Liver (tissue), 9 donors: ENCODE measurements around the gene TFAP2A. TPM values are rescaled to one million over a fixed set of nuclear protein-coding genes. Genes with fewer than 3 reads are reported as not detected.

Experiments
- DNase-seq: peaks from one replicate; pipeline ENCODE4 v3.0.0-alpha.2; 2017; ENCODE audit warnings: low spot score
- H3K27ac ChIP-seq, 2 donors: one replicate each; pipeline ENCODE4 v1.7.0; 2013; ENCODE audit warnings: inconsistent platforms in 2 of 2, low read length in 2 of 2, control low read depth in 1 of 2, low read depth in 1 of 2, mild to moderate bottlenecking in 1 of 2
- H3K27me3 ChIP-seq, 4 donors: one replicate each; pipeline versions ENCODE4 v1.6.1 to v1.7.0; 2013; ENCODE audit warnings: low read length in 3 of 4, inconsistent platforms in 1 of 4, mild to moderate bottlenecking in 1 of 4, moderate library complexity in 1 of 4; ENCODE audit not compliant: control insufficient read depth in 4 of 4, insufficient read depth in 4 of 4
- H3K36me3 ChIP-seq, 4 donors: one replicate each; pipeline versions ENCODE4 v1.6.1 to v1.7.0; 2013; ENCODE audit warnings: low read length in 3 of 4, mild to moderate bottlenecking in 3 of 4, low read depth in 1 of 4, moderate library complexity in 1 of 4; ENCODE audit not compliant: control insufficient read depth in 4 of 4, insufficient read depth in 3 of 4
- H3K4me1 ChIP-seq, 4 donors: one replicate each; pipeline versions ENCODE4 v1.6.1 to v1.7.0; 2013; ENCODE audit warnings: low read length in 3 of 4, mild to moderate bottlenecking in 3 of 4, moderate library complexity in 1 of 4; ENCODE audit not compliant: control insufficient read depth in 4 of 4, insufficient read depth in 4 of 4
- H3K4me3 ChIP-seq, 3 donors: one replicate each; pipeline versions ENCODE4 v1.6.1 to v1.7.0; 2013; ENCODE audit warnings: low read length in 3 of 3, control low read depth in 1 of 3, low read depth in 1 of 3, mild to moderate bottlenecking in 1 of 3
- H3K9ac ChIP-seq, 2 donors: one replicate each; pipeline ENCODE4 v1.7.0; 2013; ENCODE audit warnings: low read length in 2 of 2, mild to moderate bottlenecking in 2 of 2, moderate library complexity in 2 of 2, control low read depth in 1 of 2, low read depth in 1 of 2
- H3K9me3 ChIP-seq, 4 donors: one replicate each; pipeline versions ENCODE4 v1.6.1 to v1.7.0; 2013; ENCODE audit warnings: low read length in 3 of 4; ENCODE audit not compliant: control insufficient read depth in 4 of 4
- ATF3 ChIP-seq: IDR thresholded peaks from 2 replicates; pipeline ENCODE4 v1.6.1; 2016; ENCODE audit warnings: antibody characterized with exemption
- CTCF ChIP-seq: fragments of 150-350 bp; IDR thresholded peaks from 2 replicates; pipeline ENCODE4 v1.5.1; 2017; ENCODE audit warnings: improper control_type of control experiment, low read depth, low read length; ENCODE audit not compliant: missing input control
- EGR1 ChIP-seq, 2 donors: IDR thresholded peaks; 2 replicates each; pipeline ENCODE4 v1.6.1; 2016 to 2018; ENCODE audit warnings: antibody characterized with exemption in 2 of 2, low read depth in 2 of 2
- FOXA1 ChIP-seq: IDR thresholded peaks from 2 replicates; pipeline ENCODE4 v1.6.1; 2016; ENCODE audit warnings: antibody characterized with exemption
- FOXA2 ChIP-seq: IDR thresholded peaks from 2 replicates; pipeline ENCODE4 v1.6.1; 2016; ENCODE audit warnings: antibody characterized with exemption
- HNF4A ChIP-seq, 2 donors: conservative IDR thresholded peaks; 2 replicates each; pipeline ENCODE4 v1.6.1; 2016; ENCODE audit warnings: antibody characterized with exemption in 2 of 2, mild to moderate bottlenecking in 2 of 2
- HNF4G ChIP-seq: IDR thresholded peaks from 2 replicates; pipeline ENCODE4 v1.6.1; 2016; ENCODE audit warnings: antibody characterized with exemption
- MAX ChIP-seq: IDR thresholded peaks from 2 replicates; pipeline ENCODE4 v1.6.1; 2016; ENCODE audit warnings: antibody characterized with exemption
- RAD21 ChIP-seq, 2 donors: IDR thresholded peaks; 2 replicates each; pipeline ENCODE4 v1.6.1; 2016; ENCODE audit warnings: antibody characterized with exemption in 2 of 2, mild to moderate bottlenecking in 2 of 2
- REST ChIP-seq: IDR thresholded peaks from 2 replicates; pipeline ENCODE4 v1.6.1; 2016; ENCODE audit warnings: antibody characterized with exemption, mild to moderate bottlenecking
- TAF1 ChIP-seq: conservative IDR thresholded peaks from 2 replicates; pipeline ENCODE4 v1.6.1; 2016; ENCODE audit warnings: antibody characterized with exemption, mild to moderate bottlenecking
- YY1 ChIP-seq: IDR thresholded peaks from 2 replicates; pipeline ENCODE4 v1.6.1; 2016; ENCODE audit warnings: antibody characterized with exemption, mild to moderate bottlenecking
- ZBTB33 ChIP-seq: IDR thresholded peaks from 2 replicates; pipeline ENCODE4 v1.6.1; 2016; ENCODE audit warnings: antibody characterized with exemption
- WGBS: extraction: QIAGEN DNeasy Blood & Tissue Kit; methylation state at CpG from one replicate; pipeline ENCODE4 v1.1.7; 2013; 5-methylcytosine and 5-hydroxymethylcytosine counted together
- polyA plus RNA-seq, 2 donors: library from polyadenylated mRNA; stranded (reverse) in 1 of 2; unstranded in 1 of 2; fragments of 200-250 nt in 1 of 2; fragments of >200 nt in 1 of 2; fragmentation: Nextera tagmentation in 1 of 2; extraction: Ambion mirVana in 1 of 2; gene quantifications; one replicate each; pipeline versions ENCODE4 v1.2.1 to v1.2.3, GENCODE V29; 2013 to 2015
- total RNA-seq, 2 donors: library from RNA; depleted of rRNA; stranded (reverse); fragments of >200 nt; gene quantifications; one replicate each; pipeline ENCODE4 v1.2.3, GENCODE V29; 2014
- donor health status: healthy.
- donor health status: healthy.
- donor health status: healthy.
- donor health status: healthy.
- donor health status: healthy.

TFAP2A gene
- total and polyA plus RNA-seq, 4 donors: 0.03 to 0.08 TPM; not detected in 2

GRCh38 chr6:10386220-10386619, 28.7 kb downstream of the TFAP2A start (continued):
- no peak for TF ChIP-seq HNF4A (conservative IDR thresholded peaks at IDR 0.05)
- no peak for TF ChIP-seq FOXA2
- TF ChIP-seq FOXA1: no peak
- TF ChIP-seq YY1: no peak
- TF ChIP-seq CTCF: no peak

GRCh38 chr6:10385524-10386132, 29.2 kb downstream of the TFAP2A start:
- no peak for TF ChIP-seq RAD21 (IDR thresholded peaks at IDR 0.05)
- TF ChIP-seq ATF3: no peak
- no peak for TF ChIP-seq MAX
- no peak for TF ChIP-seq REST
- no peak for TF ChIP-seq CTCF
- TF ChIP-seq YY1: no peak
- no peak for TF ChIP-seq ZBTB33
- no peak for TF ChIP-seq HNF4A (conservative IDR thresholded peaks at IDR 0.05)
- no peak for TF ChIP-seq FOXA1
- no peak for TF ChIP-seq TAF1
- TF ChIP-seq EGR1 (IDR thresholded peaks at IDR 0.05; ENCODE audit: low read depth in 2 of 2): no peak
- TF ChIP-seq FOXA2: no peak
- TF ChIP-seq HNF4G: no peak

More at GRCh38 chr6:10385524-10386132, 29.2 kb downstream of the TFAP2A start:
- Histone ChIP-seq H3K36me3 (no peaks in the 10 kb centered on the region), H3K4me1 (peaks cover 0 to 8% (median 1%) of the 10 kb centered on the region in 4 donors), H3K4me3 (no peak overlapping the region), H3K9me3 (peaks cover 0 to 4% (median 1%) of the 10 kb centered on the region in 4 donors), H3K27me3 (peaks cover 6 to 46% (median 19%) of the 10 kb centered on the region in 4 donors), H3K27ac (no peak overlapping the region), H3K9ac (no peak overlapping the region)
- 8% methylated on average over 21 of the region's 21 CpGs for WGBS
- DNase-seq: no peak
